Cerebellar cortex (tissue), 1 donor: Measurements from ENCODE around the gene PLEKHG2.
"Not testable (repeated sequence)": the region's sequence is repeated elsewhere in the genome, so short reads cannot be mapped to it uniquely, and the experiment has no call there.

Source experiments
- DNase-seq: peaks from one replicate; pipeline ENCODE4 v3.0.0-alpha.2; 2015; ENCODE audit warnings: low spot score

Gene PLEKHG2

GRCh38 chr19:39446365-39447084 lies 34.1 kb downstream of the PLEKHG2 start:
- DNase-seq, result no peak

- DNase-seq, result no peak
Observed at GRCh38 chr19:39448271-39448670, 35.8 kb downstream of the PLEKHG2 start.

GRCh38 chr19:39449116-39449797 lies 36.8 kb downstream of the PLEKHG2 start:
- no peak for DNase-seq

DNA sequence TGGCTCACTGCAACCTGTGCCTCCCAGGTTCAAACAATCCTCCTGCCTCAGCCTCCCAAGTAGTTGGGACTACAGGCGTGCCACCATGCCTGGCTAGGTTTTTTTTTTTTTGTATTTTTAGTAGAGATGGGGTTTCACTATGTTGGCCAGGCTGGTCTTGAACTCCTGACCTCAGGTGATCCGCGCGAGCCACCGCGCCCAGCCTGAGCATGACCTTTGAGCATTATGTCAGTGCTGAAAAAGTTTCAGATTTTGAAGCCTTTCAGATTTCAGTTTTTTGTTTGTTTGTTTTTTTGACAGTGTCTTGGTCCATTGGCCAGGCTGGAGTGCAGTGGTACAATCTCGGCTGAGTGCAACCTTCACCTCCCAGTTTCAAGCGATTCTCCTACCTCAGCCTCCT lies 38.8 kb downstream of the PLEKHG2 start:
- DNase-seq, result not testable (repeated sequence)

GRCh38 chr19:39463403-39463802 lies 50.9 kb downstream of the PLEKHG2 start:
- DNase-seq, result no peak

GRCh38 chr19:39465956-39466747 lies 53.7 kb downstream of the PLEKHG2 start:
- DNase-seq, result no peak

DNA sequence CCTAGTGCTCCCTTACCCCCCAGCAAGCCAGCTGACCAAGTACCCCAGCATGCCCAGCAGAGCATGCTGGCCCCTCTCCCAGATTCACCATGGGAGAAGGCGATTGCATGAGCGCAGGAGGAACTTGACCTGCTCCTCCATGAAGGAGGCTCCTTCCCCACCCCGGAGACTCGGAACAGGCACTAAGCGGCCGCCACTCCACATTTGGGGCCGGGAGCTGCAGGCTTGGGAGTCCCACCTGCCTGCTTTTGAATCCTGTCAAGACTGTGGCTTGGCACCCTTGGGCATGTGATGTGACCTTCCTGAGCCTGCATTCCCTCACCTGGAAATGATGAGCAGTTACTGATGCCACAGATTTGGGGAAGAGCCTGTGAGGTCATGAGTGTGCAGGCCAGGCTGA lies 55.5 kb downstream of the PLEKHG2 start:
- no peak for DNase-seq

- no peak for DNase-seq
Observed at GRCh38 chr19:39469036-39469435, 56.6 kb downstream of the PLEKHG2 start.

- DNase-seq, result no peak
Observed at GRCh38 chr19:39469567-39469966, 57.1 kb downstream of the PLEKHG2 start.

DNA sequence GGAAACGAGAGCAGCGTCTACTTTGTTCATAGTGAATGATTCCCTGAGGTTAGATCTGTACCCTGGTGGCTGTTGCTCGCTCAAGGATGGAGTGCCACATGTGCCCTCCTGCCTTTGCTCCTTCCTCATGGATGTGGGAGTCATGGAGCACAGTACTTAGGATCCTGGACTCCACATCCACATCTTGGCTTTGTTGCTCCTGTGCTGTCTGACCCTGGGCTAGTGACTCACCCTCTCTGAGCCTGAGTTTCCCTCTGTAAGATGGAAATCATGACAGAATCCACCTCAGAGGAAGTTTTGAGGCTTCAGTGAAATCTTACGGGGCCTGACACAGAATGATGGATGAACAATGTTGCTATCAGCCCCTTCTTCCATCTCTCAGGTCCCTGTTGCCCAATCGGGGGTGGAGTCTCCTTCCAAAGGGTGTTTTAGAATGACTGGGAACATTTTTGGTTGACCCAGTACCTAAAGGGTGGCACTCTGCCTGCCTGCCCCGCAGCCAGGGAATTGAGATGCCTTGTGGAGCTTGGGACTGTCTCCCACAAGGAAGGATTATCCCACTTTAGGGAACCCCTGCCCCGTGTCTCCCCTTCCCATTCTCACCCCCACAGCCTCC lies 58.4 kb downstream of the PLEKHG2 start:
- no peak for DNase-seq

GRCh38 chr19:39471756-39472536 lies 59.5 kb downstream of the PLEKHG2 start:
- DNase-seq, result no peak

DNA sequence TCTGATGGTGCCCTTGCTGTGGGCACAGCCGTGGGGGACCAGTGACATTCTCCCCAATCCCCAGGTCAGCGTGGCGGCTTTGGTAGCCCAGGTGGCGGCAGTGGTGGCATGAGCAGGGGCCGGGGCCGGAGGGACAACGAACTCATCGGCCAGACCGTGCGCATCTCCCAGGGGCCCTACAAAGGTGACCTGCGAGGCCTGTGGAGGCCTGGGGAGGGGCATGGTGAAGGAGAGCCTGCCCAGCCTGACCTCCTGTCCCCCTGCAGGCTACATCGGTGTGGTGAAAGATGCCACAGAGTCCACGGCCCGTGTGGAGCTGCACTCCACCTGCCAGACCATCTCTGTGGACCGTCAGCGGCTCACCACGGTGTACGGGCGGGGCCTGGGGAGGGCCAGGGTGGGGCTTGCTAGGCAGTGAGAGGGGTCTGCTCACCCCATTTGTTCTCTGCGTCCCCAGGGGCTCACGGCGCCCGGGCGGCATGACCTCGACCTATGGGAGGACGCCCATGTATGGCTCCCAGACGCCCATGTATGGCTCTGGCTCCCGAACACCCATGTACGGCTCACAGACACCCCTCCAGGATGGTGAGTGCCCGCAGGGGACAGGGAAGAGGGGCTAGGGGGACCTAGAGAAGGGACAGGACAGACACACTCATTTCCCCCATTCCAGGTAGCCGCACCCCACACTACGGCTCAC lies 60.4 kb downstream of the PLEKHG2 start:
- DNase-seq, result no peak

DNA sequence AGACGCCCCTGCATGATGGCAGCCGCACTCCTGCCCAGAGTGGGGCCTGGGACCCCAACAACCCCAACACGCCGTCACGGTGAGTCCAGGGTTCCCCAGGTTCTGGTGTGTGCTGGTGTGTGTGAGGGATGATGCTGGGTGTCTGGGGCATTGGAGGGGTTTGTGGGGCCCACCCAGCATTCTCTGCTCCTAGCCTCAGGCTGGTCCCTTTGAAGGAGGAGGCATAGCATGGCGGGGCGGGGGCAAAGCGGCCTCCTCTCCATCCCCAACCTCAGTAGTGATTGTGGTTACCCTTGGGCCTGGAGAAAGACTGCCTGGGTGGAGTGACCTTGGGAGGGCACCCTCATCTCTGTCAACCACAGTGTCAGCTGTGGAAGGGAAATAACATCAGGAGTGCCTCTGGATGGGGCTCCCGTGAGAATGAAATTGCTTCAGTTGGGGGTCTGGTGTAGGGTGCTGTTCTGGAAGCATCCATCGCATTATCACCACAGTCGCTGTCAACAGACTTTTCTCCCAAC lies 61.0 kb downstream of the PLEKHG2 start:
- no peak for DNase-seq

DNA sequence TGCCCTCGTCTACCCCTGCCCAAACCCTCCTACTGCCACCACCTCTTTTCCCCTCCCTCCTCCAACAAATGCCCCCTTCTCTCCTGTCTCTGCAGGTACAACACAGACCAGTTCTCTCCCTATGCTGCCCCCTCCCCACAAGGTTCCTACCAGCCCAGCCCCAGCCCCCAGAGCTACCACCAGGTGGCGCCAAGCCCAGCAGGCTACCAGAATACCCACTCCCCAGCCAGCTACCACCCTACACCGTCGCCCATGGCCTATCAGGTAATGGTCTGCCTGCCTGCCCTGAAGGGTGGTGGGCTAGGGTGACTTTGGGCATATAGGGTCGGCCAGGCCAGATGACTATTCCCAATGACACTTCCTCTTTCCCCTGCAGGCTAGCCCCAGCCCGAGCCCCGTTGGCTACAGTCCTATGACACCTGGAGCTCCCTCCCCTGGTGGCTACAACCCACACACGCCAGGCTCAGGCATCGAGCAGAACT lies 61.7 kb downstream of the PLEKHG2 start:
- peak; percentile 44 for DNase-seq

GRCh38 chr19:39475748-39476147 lies 63.3 kb downstream of the PLEKHG2 start:
- DNase-seq, result no peak
